H1 (cell line): ENCODE data around the gene KRIT1. TPM values are rescaled to one million over a fixed set of nuclear protein-coding genes. Genes with fewer than 3 reads are reported as not detected.

Experiments used
- CTCF ChIA-PET: fragments of 300-600 bp; sonication (Branson Sonifier 250); formaldehyde crosslinking; loops from one replicate; lab custom pipeline; 2021; ENCODE audit not compliant: partially characterized antibody; lab: Charles Lee
- POLR2A ChIA-PET: fragments of 300-600 bp; sonication (Branson Sonifier 250); formaldehyde crosslinking; loops from one replicate; lab custom pipeline; 2021; ENCODE audit warnings: inconsistent platforms; ENCODE audit not compliant: partially characterized antibody; lab: Charles Lee
- DNase-seq, 2 experiments: peaks; one replicate each; pipeline versions ENCODE4 v3.0.0 to v3.0.0-alpha.2; 2010 to 2022; ENCODE audit warnings: low spot score in 2 of 2, low read depth in 1 of 2, mixed read lengths in 1 of 2
- FAIRE-seq: peaks from 2 replicates; lab custom pipeline; 2011; peaks lifted over from hg19 to GRCh38; lab: Jason Lieb, UNC
- H2AFZ ChIP-seq: 2 replicates; pipeline ENCODE4 v1.8.1; 2012; ENCODE audit warnings: low read length, inconsistent platforms
- H2AK5ac ChIP-seq: 2 replicates; pipeline ENCODE4 v1.6.1; 2013; ENCODE audit warnings: low read depth, low read length
- H2BK120ac ChIP-seq: replicated peaks from 2 replicates; pipeline ENCODE3; 2013; ENCODE audit warnings: low read depth, low read length, inconsistent platforms
- H2BK12ac ChIP-seq: 2 replicates; pipeline ENCODE4 v1.6.1; 2013; ENCODE audit warnings: low read depth, low read length
- H2BK15ac ChIP-seq: 2 replicates; pipeline ENCODE4 v1.6.1; 2013; ENCODE audit warnings: low read length
- H2BK20ac ChIP-seq: 2 replicates; pipeline ENCODE4 v1.6.1; 2013; ENCODE audit warnings: low read length
- H2BK5ac ChIP-seq: 2 replicates; pipeline ENCODE4 v1.6.1; 2013; ENCODE audit warnings: low read depth, low read length
- H3K14ac ChIP-seq: 2 replicates; pipeline ENCODE4 v1.6.1; 2013; ENCODE audit warnings: inconsistent platforms; ENCODE audit not compliant: insufficient read length
- H3K18ac ChIP-seq: 2 replicates; pipeline ENCODE4 v1.6.1; 2013; ENCODE audit warnings: low read length; ENCODE audit errors: extremely low read depth
- H3K23ac ChIP-seq: 2 replicates; pipeline ENCODE4 v1.6.1; 2013; ENCODE audit warnings: inconsistent platforms; ENCODE audit not compliant: insufficient read length
- H3K23me2 ChIP-seq: 2 replicates; pipeline ENCODE4 v1.6.1; 2013; ENCODE audit warnings: low read depth, low read length
- H3K27ac ChIP-seq: 2 replicates; pipeline ENCODE4 v1.6.1; 2011; ENCODE audit warnings: low read depth, low read length, inconsistent platforms
- H3K27me3 ChIP-seq, 4 experiments: replicated peaks in 1 of 4; 1 replicate in 1 of 4; 2 replicates in 3 of 4; pipeline versions ENCODE4 v1.6.1 to v1.8.1; 2011 to 2013; ENCODE audit warnings: low read length in 3 of 4, mild to moderate bottlenecking in 3 of 4, inconsistent platforms in 2 of 4, mixed read lengths in 2 of 4, moderate library complexity in 1 of 4; ENCODE audit not compliant: control insufficient read depth in 3 of 4, insufficient read depth in 3 of 4; ENCODE audit errors: extremely low read depth in 1 of 4
- H3K36me3 ChIP-seq, 4 experiments: 2 replicates each; pipeline versions ENCODE4 v1.6.1 to v1.8.1; 2011 to 2013; ENCODE audit warnings: mild to moderate bottlenecking in 4 of 4, low read length in 3 of 4, moderate library complexity in 2 of 4, control low read depth in 1 of 4, inconsistent platforms in 1 of 4; ENCODE audit not compliant: insufficient read depth in 4 of 4, control insufficient read depth in 2 of 4
- H3K4ac ChIP-seq: replicated peaks from 2 replicates; pipeline ENCODE3; 2013; ENCODE audit warnings: low read length, low read depth, mixed read lengths, inconsistent platforms; ENCODE audit not compliant: insufficient read length
- H3K4me1 ChIP-seq, 4 experiments: replicated peaks in 1 of 4; 1 replicate in 1 of 4; 2 replicates in 3 of 4; pipeline versions ENCODE4 v1.6.1 to v1.8.1; 2011 to 2013; ENCODE audit warnings: low read length in 3 of 4, inconsistent platforms in 2 of 4, mixed read lengths in 1 of 4; ENCODE audit not compliant: insufficient read depth in 4 of 4, control insufficient read depth in 3 of 4
- H3K4me2 ChIP-seq, 2 experiments: 2 replicates each; pipeline versions ENCODE4 v1.6.1 to v1.8.1; 2011 to 2013; ENCODE audit warnings: low read depth in 2 of 2, low read length in 2 of 2, control low read depth in 1 of 2, inconsistent platforms in 1 of 2, mild to moderate bottlenecking in 1 of 2; ENCODE audit not compliant: insufficient read depth in 1 of 2
- H3K4me3 ChIP-seq, 4 experiments: fragments of 200-600, 300-600 bp in 1 of 4; sonication (generic), shearing (Covaris generic), sonication (Bioruptor Twin) in 1 of 4; 2 replicates each; pipeline versions ENCODE4 v1.5.1 to v1.8.1; 2011 to 2016; ENCODE audit warnings: low read length in 4 of 4, low read depth in 3 of 4, control low read depth in 2 of 4, inconsistent platforms in 2 of 4, mild to moderate bottlenecking in 2 of 4, mixed read lengths in 1 of 4, moderate library complexity in 1 of 4; ENCODE audit not compliant: insufficient read depth in 2 of 4; ENCODE audit errors: extremely low read depth in 1 of 4
- H3K56ac ChIP-seq: replicated peaks from 2 replicates; pipeline ENCODE3; 2013; ENCODE audit warnings: low read depth, mild to moderate bottlenecking, mixed read lengths, low read length, inconsistent platforms; ENCODE audit not compliant: insufficient read length
- H3K79me1 ChIP-seq: 2 replicates; pipeline ENCODE4 v1.6.1; 2013; ENCODE audit warnings: low read depth, low read length, control low read depth
- H3K79me2 ChIP-seq, 2 experiments: 2 replicates each; pipeline versions ENCODE4 v1.6.1 to v1.8.1; 2012 to 2013; ENCODE audit warnings: low read length in 2 of 2, mild to moderate bottlenecking in 2 of 2, inconsistent platforms in 1 of 2; ENCODE audit not compliant: insufficient read depth in 2 of 2, control insufficient read depth in 1 of 2
- H3K9ac ChIP-seq, 4 experiments: replicated peaks in 1 of 4; 1 replicate in 1 of 4; 2 replicates in 3 of 4; pipeline versions ENCODE4 v1.6.1 to v1.8.1; 2011 to 2013; ENCODE audit warnings: low read depth in 3 of 4, low read length in 3 of 4, control low read depth in 2 of 4, mild to moderate bottlenecking in 2 of 4, moderate library complexity in 2 of 4, inconsistent platforms in 1 of 4; ENCODE audit errors: extremely low read depth in 1 of 4
- H3K9me3 ChIP-seq, 2 experiments: 2 replicates each; pipeline versions ENCODE4 v1.6.1 to v1.8.1; 2012 to 2013; ENCODE audit warnings: mild to moderate bottlenecking in 2 of 2, moderate library complexity in 2 of 2, control low read depth in 1 of 2, inconsistent platforms in 1 of 2, low read depth in 1 of 2, low read length in 1 of 2, mixed read lengths in 1 of 2; ENCODE audit not compliant: insufficient read depth in 2 of 2
- H4K20me1 ChIP-seq, 2 experiments: replicated peaks in 1 of 2; 2 replicates each; pipeline versions ENCODE3 to v1.8.1; 2011 to 2013; ENCODE audit warnings: inconsistent platforms in 2 of 2, low read length in 2 of 2, mild to moderate bottlenecking in 1 of 2; ENCODE audit not compliant: insufficient read depth in 2 of 2, control insufficient read depth in 1 of 2
- H4K5ac ChIP-seq: 2 replicates; pipeline ENCODE4 v1.6.1; 2013; ENCODE audit warnings: low read length, low read depth, mixed read lengths, inconsistent platforms; ENCODE audit not compliant: insufficient read length
- H4K8ac ChIP-seq: 2 replicates; pipeline ENCODE4 v1.8.0; 2013; ENCODE audit warnings: mild to moderate bottlenecking, moderate library complexity, low read length, inconsistent platforms; ENCODE audit not compliant: insufficient read depth; ENCODE audit errors: extremely low read depth
- H4K91ac ChIP-seq: replicated peaks from 2 replicates; pipeline ENCODE3; 2013; ENCODE audit warnings: low read length, mixed read lengths, inconsistent platforms; ENCODE audit not compliant: insufficient read length
- EGR1 ChIP-seq: IDR thresholded peaks from 2 replicates; pipeline ENCODE4 v1.6.1; 2011; ENCODE audit warnings: low read depth, low read length, borderline replicate concordance
- RAD21 ChIP-seq, 2 experiments: IDR thresholded peaks in 1 of 2; conservative IDR thresholded peaks in 1 of 2; 2 replicates each; pipeline ENCODE4 v1.6.1; 2011; ENCODE audit warnings: low read depth in 2 of 2, low read length in 2 of 2, improper control_type of control experiment in 1 of 2, inconsistent platforms in 1 of 2, mild to moderate bottlenecking in 1 of 2, moderate library complexity in 1 of 2
- WGBS, 2 experiments: shearing (Covaris generic) in 1 of 2; methylation state at CpG; one replicate each; pipeline versions ENCODE4 v1.1.6 to v1.1.7; 2013 to 2015; ENCODE audit warnings: low lambda C conversion rate in 2 of 2, mixed read lengths in 2 of 2, inconsistent platforms in 1 of 2, low coverage in 1 of 2, missing lambda C conversion rate in 1 of 2; ENCODE audit not compliant: insufficient replicate concordance in 2 of 2, insufficient coverage in 1 of 2, insufficient read length in 1 of 2; ENCODE audit errors: extremely low coverage in 1 of 2, missing lambda C conversion rate in 1 of 2; 5-methylcytosine and 5-hydroxymethylcytosine counted together
- polyA plus RNA-seq, 7 experiments: library from polyadenylated mRNA; depleted of rRNA in 3 of 7; stranded (reverse) in 5 of 7; unstranded in 2 of 7; fragments of >200 nt in 5 of 7; fragments of 200-250 nt in 2 of 7; gene quantifications; 1 replicate in 5 of 7; 2 replicates in 1 of 7; 4 replicates in 1 of 7; pipeline versions ENCODE4 v1.2.1 to v1.2.3, GENCODE V29; 2011 to 2013; ENCODE audit warnings: missing spikeins in 2 of 7, mixed read lengths in 2 of 7
- total RNA-seq: library from RNA; stranded (reverse); fragmentation: NEBNext Ultra II Directional; extraction: Animal tissue kit (Norgen Biotek cat#: 25700); gene quantifications from 2 replicates; pipeline ENCODE4 v1.2.1, GENCODE V29; 2021

The KRIT1 gene
- total and polyA plus RNA-seq, 2 of the 8 experiments (the other 6 are each of a cell fraction or from before 2014, with no cell fraction given) = 14.3 to 28.8 TPM

- FAIRE-seq (no peak), DNase-seq (no peak)
- Histone ChIP-seq H4K5ac (no peak overlapping the region), H2BK120ac (no peak overlapping the region), H3K56ac (no peak overlapping the region), H3K4me1 (0 out of 7 replicates have a peak, but pooled peaks cover 0 to 4% (median 0%) of the 10 kb centered on the region in 4 experiments), H2AFZ (no peak overlapping the region), H3K14ac (no peak overlapping the region), H3K79me1 (peaks cover 5% of the 10 kb centered on the region; the same call in 1 of the 2 replicates), H2AK5ac (no peak overlapping the region), H2BK12ac (no peak overlapping the region), H3K27ac (no peak overlapping the region), H2BK15ac (no peak overlapping the region), H3K27me3 (peaks cover 0 to 1% (median 0%) of the 10 kb centered on the region in 4 experiments; a peak in 1 of 7 replicates), H3K18ac (no peak overlapping the region), H3K9me3 (no peaks in the 10 kb centered on the region), H3K23ac (no peak overlapping the region), H3K79me2 (peaks cover 0 to 75% of the 10 kb centered on the region in 2 experiments; a peak in 2 of 4 replicates), H4K20me1 (peaks cover 0 to 2% of the 10 kb centered on the region in 2 experiments), H4K8ac (no peak overlapping the region), H2BK20ac (no peak overlapping the region), H3K4me2 (no peak overlapping the region), H2BK5ac (no peak overlapping the region), H3K36me3 (no peaks in the 10 kb centered on the region), H3K4me3 (no peak overlapping the region), H3K4ac (no peak overlapping the region), H4K91ac (no peak overlapping the region), H3K9ac (no peak overlapping the region), H3K23me2 (no peaks in the 10 kb centered on the region)
- CTCF ChIA-PET = interaction anchor here (0.6 to 1.5 kb wide), 7 partner anchors 13 to 147 kb away, joined by 3 to 5 read pairs (median 3); no protein-coding TSS in a partner anchor
- 84% methylated on average over 5 of the region's 5 CpGs; no CpG with 5 or more reads in 1 of the 2 experiments for WGBS, 2 experiments
- TF ChIP-seq RAD21 (IDR thresholded peaks at IDR 0.05 in 1 of 2, conservative IDR thresholded peaks at IDR 0.05 in 1 of 2; ENCODE audit: low read depth in 2 of 2, low read length in 2 of 2) = peak in 1 of 2 experiments; percentile 21; a peak in 2 of 4 replicates
- no peak for TF ChIP-seq EGR1
- POLR2A ChIA-PET = interaction anchor here (1.0 to 2.2 kb wide), 2 partner anchors 21 to 37 kb away, joined by 3 to 5 read pairs; partner anchors contain the start of genes ANKIB1 and KRIT1
Measured at GRCh38 chr7:92266415-92267241, 20.9 kb upstream of the KRIT1 start.
